GM21723 (cell line): ENCODE data around the gene STK24.

ENCODE experiments used
- ATAC-seq: cut with Tn5 transposase; IDR thresholded peaks from one replicate; pipeline ENCODE4 v1.9.1; 2021; ENCODE audit warnings: mild to moderate bottlenecking, moderate library complexity; ENCODE audit not compliant: unreplicated experiment

The STK24 gene

GRCh38 chr13:98440390-98441055 lies 136.4 kb downstream of the STK24 start:
- ATAC-seq = no peak

GRCh38 chr13:98439896-98440295 lies 137.0 kb downstream of the STK24 start:
- no peak for ATAC-seq

- no peak for ATAC-seq
Observed at GRCh38 chr13:98439126-98439828, 137.6 kb downstream of the STK24 start.

- no peak for ATAC-seq
Observed at GRCh38 chr13:98438246-98439125, 138.4 kb downstream of the STK24 start.

GRCh38 chr13:98436233-98436910 lies 140.5 kb downstream of the STK24 start:
- no peak for ATAC-seq

GRCh38 chr13:98435376-98435775 lies 141.5 kb downstream of the STK24 start:
- no peak for ATAC-seq

GRCh38 chr13:98434060-98434459 lies 142.8 kb downstream of the STK24 start:
- ATAC-seq = no peak

- no peak for ATAC-seq
Observed at GRCh38 chr13:98433654-98434053, 143.3 kb downstream of the STK24 start.

- no peak for ATAC-seq
Observed at GRCh38 chr13:98432638-98433037, 144.3 kb downstream of the STK24 start.

GRCh38 chr13:98429977-98430736 lies 146.8 kb downstream of the STK24 start:
- no peak for ATAC-seq

- ATAC-seq = no peak
Observed at GRCh38 chr13:98429531-98429930, 147.4 kb downstream of the STK24 start.

- ATAC-seq = no peak
Observed at GRCh38 chr13:98429081-98429480, 147.8 kb downstream of the STK24 start.

GRCh38 chr13:98428256-98428966 lies 148.5 kb downstream of the STK24 start:
- no peak for ATAC-seq

- no peak for ATAC-seq
Observed at GRCh38 chr13:98427331-98427995, 149.4 kb downstream of the STK24 start.

- ATAC-seq = no peak
Observed at GRCh38 chr13:98423417-98423816, 153.5 kb downstream of the STK24 start.

- ATAC-seq = no peak
Observed at GRCh38 chr13:98422046-98422445, 154.9 kb downstream of the STK24 start.

- no peak for ATAC-seq
Observed at GRCh38 chr13:98420554-98421175, 156.2 kb downstream of the STK24 start.

- ATAC-seq = no peak
Observed at GRCh38 chr13:98419786-98420553, 156.9 kb downstream of the STK24 start.
